ENCODE data around the gene MUC5B.

MUC5B gene

GRCh38 chr11:1285876-1286275 lies 63.0 kb downstream of the MUC5B start:
- no peak for DNase-seq (ENCODE audit: low read depth)

- DNase-seq (ENCODE audit: low read depth) = no peak
Observed at GRCh38 chr11:1287928-1288327, 65.1 kb downstream of the MUC5B start.

- no peak for DNase-seq (ENCODE audit: low read depth)
Observed at GRCh38 chr11:1288426-1289151, 65.7 kb downstream of the MUC5B start.

- no peak for DNase-seq (ENCODE audit: low read depth)
Observed at GRCh38 chr11:1289211-1289935, 66.5 kb downstream of the MUC5B start.

GRCh38 chr11:1290052-1291040 lies 67.5 kb downstream of the MUC5B start:
- no peak for DNase-seq (ENCODE audit: low read depth)

- DNase-seq (ENCODE audit: low read depth) = no peak
Observed at GRCh38 chr11:1291295-1292017, 68.6 kb downstream of the MUC5B start.

- no peak for DNase-seq (ENCODE audit: low read depth)
Observed at GRCh38 chr11:1292018-1292643, 69.3 kb downstream of the MUC5B start.

- DNase-seq (ENCODE audit: low read depth) = no peak
Observed at GRCh38 chr11:1292644-1293618, 70.1 kb downstream of the MUC5B start.

GRCh38 chr11:1293619-1294015 lies 70.8 kb downstream of the MUC5B start:
- DNase-seq (ENCODE audit: low read depth) = no peak

- no peak for DNase-seq (ENCODE audit: low read depth)
Observed at GRCh38 chr11:1295086-1295485, 72.2 kb downstream of the MUC5B start.

GRCh38 chr11:1295591-1295990 lies 72.7 kb downstream of the MUC5B start:
- DNase-seq (ENCODE audit: low read depth) = no peak

GRCh38 chr11:1296287-1296686 lies 73.4 kb downstream of the MUC5B start:
- DNase-seq (ENCODE audit: low read depth) = no peak

- no peak for DNase-seq (ENCODE audit: low read depth)
Observed at GRCh38 chr11:1297011-1297575, 74.2 kb downstream of the MUC5B start.

- no peak for DNase-seq (ENCODE audit: low read depth)
Observed at GRCh38 chr11:1297576-1298473, 75.0 kb downstream of the MUC5B start.

- DNase-seq (ENCODE audit: low read depth) = no peak
Observed at GRCh38 chr11:1298695-1299492, 76.0 kb downstream of the MUC5B start.

- DNase-seq (ENCODE audit: low read depth) = no peak
Observed at GRCh38 chr11:1299621-1300020, 76.8 kb downstream of the MUC5B start.

GRCh38 chr11:1300121-1300520 lies 77.3 kb downstream of the MUC5B start:
- no peak for DNase-seq (ENCODE audit: low read depth)
